ENCODE data around the gene MKLN1. TPM values are rescaled to one million over a fixed set of nuclear protein-coding genes. Genes with fewer than 3 reads are reported as not detected.

MKLN1 gene
- total and polyA plus RNA-seq, 2 of the 13 experiments (the other 11 are each of a cell fraction or from before 2014, with no cell fraction given) = 33.6 to 43.5 TPM

DNA sequence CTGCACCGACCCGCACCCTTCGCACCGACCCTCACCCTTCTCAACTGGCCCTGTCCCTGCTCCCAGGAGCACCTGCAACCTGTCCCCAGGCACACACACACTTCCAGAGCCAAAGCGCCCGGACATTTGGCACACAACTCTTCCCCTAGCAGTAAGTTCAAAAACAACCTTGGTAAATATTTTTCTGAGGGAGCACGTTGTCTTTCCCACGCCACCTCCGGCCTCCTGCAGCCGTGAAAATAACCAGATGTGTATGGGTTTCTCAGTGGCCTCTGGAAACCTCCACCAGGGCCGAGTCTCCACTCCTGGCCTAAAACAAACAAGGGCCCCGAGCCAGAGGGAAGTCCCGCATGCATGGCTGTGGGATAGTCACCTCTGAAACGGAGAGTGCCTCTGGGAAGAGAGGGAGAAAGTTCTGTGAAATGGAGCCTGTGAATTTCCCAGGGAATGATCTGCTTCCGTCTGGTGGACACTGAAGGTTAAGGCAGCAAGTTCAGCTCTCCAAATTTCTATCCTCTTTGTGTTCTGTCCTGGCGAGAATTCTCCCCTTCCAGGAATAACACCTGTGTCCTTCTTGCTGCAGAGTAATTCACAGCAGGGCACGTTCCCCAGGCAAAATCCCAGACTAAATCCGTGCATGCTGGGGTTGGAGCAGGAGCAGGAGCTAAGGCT lies 213.0 kb downstream of the MKLN1 start (continued):
- TF ChIP-seq, protein P1, sequence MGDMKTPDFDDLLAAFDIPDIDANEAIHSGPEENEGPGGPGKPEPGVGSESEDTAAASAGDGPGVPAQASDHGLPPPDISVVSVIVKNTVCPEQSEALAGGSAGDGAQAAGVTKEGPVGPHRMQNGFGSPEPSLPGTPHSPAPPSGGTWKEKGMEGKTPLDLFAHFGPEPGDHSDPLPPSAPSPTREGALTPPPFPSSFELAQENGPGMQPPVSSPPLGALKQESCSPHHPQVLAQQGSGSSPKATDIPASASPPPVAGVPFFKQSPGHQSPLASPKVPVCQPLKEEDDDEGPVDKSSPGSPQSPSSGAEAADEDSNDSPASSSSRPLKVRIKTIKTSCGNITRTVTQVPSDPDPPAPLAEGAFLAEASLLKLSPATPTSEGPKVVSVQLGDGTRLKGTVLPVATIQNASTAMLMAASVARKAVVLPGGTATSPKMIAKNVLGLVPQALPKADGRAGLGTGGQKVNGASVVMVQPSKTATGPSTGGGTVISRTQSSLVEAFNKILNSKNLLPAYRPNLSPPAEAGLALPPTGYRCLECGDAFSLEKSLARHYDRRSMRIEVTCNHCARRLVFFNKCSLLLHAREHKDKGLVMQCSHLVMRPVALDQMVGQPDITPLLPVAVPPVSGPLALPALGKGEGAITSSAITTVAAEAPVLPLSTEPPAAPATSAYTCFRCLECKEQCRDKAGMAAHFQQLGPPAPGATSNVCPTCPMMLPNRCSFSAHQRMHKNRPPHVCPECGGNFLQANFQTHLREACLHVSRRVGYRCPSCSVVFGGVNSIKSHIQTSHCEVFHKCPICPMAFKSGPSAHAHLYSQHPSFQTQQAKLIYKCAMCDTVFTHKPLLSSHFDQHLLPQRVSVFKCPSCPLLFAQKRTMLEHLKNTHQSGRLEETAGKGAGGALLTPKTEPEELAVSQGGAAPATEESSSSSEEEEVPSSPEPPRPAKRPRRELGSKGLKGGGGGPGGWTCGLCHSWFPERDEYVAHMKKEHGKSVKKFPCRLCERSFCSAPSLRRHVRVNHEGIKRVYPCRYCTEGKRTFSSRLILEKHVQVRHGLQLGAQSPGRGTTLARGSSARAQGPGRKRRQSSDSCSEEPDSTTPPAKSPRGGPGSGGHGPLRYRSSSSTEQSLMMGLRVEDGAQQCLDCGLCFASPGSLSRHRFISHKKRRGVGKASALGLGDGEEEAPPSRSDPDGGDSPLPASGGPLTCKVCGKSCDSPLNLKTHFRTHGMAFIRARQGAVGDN (CRISPR knock-in tag; IDR thresholded peaks at IDR 0.05) = peak; percentile 43; the same call in 1 of the 2 replicates
- no peak for TF ChIP-seq ZNF451 (CRISPR knock-in tag; IDR thresholded peaks at IDR 0.05)
- TF ChIP-seq ZNF75D (CRISPR knock-in tag; IDR thresholded peaks at IDR 0.05; ENCODE audit: borderline replicate concordance) = no peak
- TF ChIP-seq ZFYVE20 (CRISPR knock-in tag; IDR thresholded peaks at IDR 0.05; ENCODE audit: borderline replicate concordance, low read depth) = no peak
- TF ChIP-seq CHD4 (IDR thresholded peaks at IDR 0.05; ENCODE audit: borderline replicate concordance, low read length) = no peak
- TF ChIP-seq, protein P2, sequence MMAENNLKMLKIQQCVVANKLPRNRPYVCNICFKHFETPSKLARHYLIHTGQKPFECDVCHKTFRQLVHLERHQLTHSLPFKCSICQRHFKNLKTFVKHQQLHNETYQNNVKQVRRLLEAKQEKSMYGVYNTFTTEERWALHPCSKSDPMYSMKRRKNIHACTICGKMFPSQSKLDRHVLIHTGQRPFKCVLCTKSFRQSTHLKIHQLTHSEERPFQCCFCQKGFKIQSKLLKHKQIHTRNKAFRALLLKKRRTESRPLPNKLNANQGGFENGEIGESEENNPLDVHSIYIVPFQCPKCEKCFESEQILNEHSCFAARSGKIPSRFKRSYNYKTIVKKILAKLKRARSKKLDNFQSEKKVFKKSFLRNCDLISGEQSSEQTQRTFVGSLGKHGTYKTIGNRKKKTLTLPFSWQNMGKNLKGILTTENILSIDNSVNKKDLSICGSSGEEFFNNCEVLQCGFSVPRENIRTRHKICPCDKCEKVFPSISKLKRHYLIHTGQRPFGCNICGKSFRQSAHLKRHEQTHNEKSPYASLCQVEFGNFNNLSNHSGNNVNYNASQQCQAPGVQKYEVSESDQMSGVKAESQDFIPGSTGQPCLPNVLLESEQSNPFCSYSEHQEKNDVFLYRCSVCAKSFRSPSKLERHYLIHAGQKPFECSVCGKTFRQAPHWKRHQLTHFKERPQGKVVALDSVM (CRISPR knock-in tag; IDR thresholded peaks at IDR 0.05) = peak; percentile 55
- TF ChIP-seq, protein P3, sequence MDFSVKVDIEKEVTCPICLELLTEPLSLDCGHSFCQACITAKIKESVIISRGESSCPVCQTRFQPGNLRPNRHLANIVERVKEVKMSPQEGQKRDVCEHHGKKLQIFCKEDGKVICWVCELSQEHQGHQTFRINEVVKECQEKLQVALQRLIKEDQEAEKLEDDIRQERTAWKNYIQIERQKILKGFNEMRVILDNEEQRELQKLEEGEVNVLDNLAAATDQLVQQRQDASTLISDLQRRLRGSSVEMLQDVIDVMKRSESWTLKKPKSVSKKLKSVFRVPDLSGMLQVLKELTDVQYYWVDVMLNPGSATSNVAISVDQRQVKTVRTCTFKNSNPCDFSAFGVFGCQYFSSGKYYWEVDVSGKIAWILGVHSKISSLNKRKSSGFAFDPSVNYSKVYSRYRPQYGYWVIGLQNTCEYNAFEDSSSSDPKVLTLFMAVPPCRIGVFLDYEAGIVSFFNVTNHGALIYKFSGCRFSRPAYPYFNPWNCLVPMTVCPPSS (IDR thresholded peaks at IDR 0.05) = no peak
- TF ChIP-seq, protein P4, sequence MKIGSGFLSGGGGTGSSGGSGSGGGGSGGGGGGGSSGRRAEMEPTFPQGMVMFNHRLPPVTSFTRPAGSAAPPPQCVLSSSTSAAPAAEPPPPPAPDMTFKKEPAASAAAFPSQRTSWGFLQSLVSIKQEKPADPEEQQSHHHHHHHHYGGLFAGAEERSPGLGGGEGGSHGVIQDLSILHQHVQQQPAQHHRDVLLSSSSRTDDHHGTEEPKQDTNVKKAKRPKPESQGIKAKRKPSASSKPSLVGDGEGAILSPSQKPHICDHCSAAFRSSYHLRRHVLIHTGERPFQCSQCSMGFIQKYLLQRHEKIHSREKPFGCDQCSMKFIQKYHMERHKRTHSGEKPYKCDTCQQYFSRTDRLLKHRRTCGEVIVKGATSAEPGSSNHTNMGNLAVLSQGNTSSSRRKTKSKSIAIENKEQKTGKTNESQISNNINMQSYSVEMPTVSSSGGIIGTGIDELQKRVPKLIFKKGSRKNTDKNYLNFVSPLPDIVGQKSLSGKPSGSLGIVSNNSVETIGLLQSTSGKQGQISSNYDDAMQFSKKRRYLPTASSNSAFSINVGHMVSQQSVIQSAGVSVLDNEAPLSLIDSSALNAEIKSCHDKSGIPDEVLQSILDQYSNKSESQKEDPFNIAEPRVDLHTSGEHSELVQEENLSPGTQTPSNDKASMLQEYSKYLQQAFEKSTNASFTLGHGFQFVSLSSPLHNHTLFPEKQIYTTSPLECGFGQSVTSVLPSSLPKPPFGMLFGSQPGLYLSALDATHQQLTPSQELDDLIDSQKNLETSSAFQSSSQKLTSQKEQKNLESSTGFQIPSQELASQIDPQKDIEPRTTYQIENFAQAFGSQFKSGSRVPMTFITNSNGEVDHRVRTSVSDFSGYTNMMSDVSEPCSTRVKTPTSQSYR (CRISPR knock-in tag; IDR thresholded peaks at IDR 0.05; ENCODE audit: borderline replicate concordance) = no peak
- TF ChIP-seq SMC3 (IDR thresholded peaks at IDR 0.05; ENCODE audit: low read length) = 0 out of 2 replicates have a peak, but pooled peaks have one; percentile 5
- TF ChIP-seq, protein P5, sequence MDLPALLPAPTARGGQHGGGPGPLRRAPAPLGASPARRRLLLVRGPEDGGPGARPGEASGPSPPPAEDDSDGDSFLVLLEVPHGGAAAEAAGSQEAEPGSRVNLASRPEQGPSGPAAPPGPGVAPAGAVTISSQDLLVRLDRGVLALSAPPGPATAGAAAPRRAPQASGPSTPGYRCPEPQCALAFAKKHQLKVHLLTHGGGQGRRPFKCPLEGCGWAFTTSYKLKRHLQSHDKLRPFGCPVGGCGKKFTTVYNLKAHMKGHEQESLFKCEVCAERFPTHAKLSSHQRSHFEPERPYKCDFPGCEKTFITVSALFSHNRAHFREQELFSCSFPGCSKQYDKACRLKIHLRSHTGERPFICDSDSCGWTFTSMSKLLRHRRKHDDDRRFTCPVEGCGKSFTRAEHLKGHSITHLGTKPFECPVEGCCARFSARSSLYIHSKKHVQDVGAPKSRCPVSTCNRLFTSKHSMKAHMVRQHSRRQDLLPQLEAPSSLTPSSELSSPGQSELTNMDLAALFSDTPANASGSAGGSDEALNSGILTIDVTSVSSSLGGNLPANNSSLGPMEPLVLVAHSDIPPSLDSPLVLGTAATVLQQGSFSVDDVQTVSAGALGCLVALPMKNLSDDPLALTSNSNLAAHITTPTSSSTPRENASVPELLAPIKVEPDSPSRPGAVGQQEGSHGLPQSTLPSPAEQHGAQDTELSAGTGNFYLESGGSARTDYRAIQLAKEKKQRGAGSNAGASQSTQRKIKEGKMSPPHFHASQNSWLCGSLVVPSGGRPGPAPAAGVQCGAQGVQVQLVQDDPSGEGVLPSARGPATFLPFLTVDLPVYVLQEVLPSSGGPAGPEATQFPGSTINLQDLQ (CRISPR knock-in tag; IDR thresholded peaks at IDR 0.05) = no peak

Measured in HepG2 (cell line).